OCI-LY3 (cell line): ENCODE data around the gene PDPR.
"Not testable (repeated sequence)": the region's sequence is repeated elsewhere in the genome, so short reads cannot be mapped to it uniquely, and the experiment has no call there.

Experiments
- EZH2phosphoT487 ChIP-seq: fragments of 200-600 bp; shearing (Covaris generic); IDR thresholded peaks from 2 replicates; pipeline ENCODE4 v1.6.1; 2018; ENCODE audit warnings: antibody characterized with exemption, mixed run types, low read depth
- TF ChIP-seq, protein P1 (sequence below): fragments of 200-600, 300-600 bp; sonication (generic); IDR thresholded peaks from 2 replicates; pipeline ENCODE4 v1.5.1; 2014; ENCODE audit warnings: antibody characterized with exemption, low read length, low read depth

DNA sequence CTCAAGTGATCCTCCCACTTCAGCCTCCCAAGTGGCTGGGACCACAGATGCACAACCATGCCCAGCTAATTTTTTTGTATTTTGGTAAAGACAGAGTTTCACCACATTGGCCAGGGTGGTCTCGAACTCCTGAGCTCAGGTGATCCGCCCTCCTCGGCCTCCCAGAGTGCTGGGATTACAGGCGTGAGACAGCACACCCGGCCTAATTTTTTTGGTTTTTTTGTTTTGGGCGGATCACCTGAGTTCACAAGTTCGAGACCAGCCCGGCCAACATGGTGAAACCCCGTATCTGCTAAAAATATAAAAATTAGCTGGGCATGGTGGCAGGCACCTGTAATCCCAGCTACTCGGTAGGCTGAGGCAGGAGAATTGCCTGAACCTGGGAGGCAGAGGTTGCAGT is 40.6 kb downstream of the PDPR start:
- TF ChIP-seq, protein P1, sequence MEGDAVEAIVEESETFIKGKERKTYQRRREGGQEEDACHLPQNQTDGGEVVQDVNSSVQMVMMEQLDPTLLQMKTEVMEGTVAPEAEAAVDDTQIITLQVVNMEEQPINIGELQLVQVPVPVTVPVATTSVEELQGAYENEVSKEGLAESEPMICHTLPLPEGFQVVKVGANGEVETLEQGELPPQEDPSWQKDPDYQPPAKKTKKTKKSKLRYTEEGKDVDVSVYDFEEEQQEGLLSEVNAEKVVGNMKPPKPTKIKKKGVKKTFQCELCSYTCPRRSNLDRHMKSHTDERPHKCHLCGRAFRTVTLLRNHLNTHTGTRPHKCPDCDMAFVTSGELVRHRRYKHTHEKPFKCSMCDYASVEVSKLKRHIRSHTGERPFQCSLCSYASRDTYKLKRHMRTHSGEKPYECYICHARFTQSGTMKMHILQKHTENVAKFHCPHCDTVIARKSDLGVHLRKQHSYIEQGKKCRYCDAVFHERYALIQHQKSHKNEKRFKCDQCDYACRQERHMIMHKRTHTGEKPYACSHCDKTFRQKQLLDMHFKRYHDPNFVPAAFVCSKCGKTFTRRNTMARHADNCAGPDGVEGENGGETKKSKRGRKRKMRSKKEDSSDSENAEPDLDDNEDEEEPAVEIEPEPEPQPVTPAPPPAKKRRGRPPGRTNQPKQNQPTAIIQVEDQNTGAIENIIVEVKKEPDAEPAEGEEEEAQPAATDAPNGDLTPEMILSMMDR: not testable (repeated sequence)
- not testable (repeated sequence) for TF ChIP-seq EZH2phosphoT487
